ENCODE data around the gene TMEM59L. TPM values are rescaled to one million over a fixed set of nuclear protein-coding genes. Genes with fewer than 3 reads are reported as not detected.

TMEM59L gene
- total RNA-seq, 2 donors from 2014 or later: 3.2 to 6.5 TPM

DNA sequence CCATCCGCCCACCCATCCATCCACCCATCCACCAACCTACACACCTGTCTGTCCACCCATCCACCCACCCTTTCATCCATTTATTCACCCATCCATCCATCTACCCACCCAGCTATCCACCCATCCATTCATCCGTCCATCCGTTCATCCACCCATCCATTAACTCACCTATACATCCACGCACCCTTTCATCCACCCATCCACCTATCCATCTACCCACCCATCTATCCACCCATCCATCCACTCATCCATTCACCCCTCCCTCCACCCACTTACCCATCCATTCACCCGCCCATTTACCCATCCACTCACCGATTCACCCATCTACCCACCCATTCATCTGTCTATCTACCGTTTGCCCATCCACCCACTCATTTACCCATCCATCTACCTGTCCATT, 41.8 kb downstream of the TMEM59L start:
- Histone ChIP-seq H3K9me3 (no peaks in the 10 kb centered on the region), H3K4me3 (no peak overlapping the region), H3K27ac (no peak overlapping the region), H3K27me3 (replicated peaks; ENCODE audit: insufficient read depth) (no peaks in the 10 kb centered on the region), H3K36me3 (no peaks in the 10 kb centered on the region), H3K4me1 (ENCODE audit: control insufficient read depth in 1 of 2, low read depth in 2 of 2) (peaks cover 28 to 55% of the 10 kb centered on the region in 2 donors)
- TF ChIP-seq, protein P1, sequence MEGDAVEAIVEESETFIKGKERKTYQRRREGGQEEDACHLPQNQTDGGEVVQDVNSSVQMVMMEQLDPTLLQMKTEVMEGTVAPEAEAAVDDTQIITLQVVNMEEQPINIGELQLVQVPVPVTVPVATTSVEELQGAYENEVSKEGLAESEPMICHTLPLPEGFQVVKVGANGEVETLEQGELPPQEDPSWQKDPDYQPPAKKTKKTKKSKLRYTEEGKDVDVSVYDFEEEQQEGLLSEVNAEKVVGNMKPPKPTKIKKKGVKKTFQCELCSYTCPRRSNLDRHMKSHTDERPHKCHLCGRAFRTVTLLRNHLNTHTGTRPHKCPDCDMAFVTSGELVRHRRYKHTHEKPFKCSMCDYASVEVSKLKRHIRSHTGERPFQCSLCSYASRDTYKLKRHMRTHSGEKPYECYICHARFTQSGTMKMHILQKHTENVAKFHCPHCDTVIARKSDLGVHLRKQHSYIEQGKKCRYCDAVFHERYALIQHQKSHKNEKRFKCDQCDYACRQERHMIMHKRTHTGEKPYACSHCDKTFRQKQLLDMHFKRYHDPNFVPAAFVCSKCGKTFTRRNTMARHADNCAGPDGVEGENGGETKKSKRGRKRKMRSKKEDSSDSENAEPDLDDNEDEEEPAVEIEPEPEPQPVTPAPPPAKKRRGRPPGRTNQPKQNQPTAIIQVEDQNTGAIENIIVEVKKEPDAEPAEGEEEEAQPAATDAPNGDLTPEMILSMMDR (IDR thresholded peaks at IDR 0.05): no peak
- DNase-seq (ENCODE audit: low spot score) (no peak), ATAC-seq (ENCODE audit: insufficient number of reproducible peaks, low FRiP score, low read depth) (no peak)

DNA sequence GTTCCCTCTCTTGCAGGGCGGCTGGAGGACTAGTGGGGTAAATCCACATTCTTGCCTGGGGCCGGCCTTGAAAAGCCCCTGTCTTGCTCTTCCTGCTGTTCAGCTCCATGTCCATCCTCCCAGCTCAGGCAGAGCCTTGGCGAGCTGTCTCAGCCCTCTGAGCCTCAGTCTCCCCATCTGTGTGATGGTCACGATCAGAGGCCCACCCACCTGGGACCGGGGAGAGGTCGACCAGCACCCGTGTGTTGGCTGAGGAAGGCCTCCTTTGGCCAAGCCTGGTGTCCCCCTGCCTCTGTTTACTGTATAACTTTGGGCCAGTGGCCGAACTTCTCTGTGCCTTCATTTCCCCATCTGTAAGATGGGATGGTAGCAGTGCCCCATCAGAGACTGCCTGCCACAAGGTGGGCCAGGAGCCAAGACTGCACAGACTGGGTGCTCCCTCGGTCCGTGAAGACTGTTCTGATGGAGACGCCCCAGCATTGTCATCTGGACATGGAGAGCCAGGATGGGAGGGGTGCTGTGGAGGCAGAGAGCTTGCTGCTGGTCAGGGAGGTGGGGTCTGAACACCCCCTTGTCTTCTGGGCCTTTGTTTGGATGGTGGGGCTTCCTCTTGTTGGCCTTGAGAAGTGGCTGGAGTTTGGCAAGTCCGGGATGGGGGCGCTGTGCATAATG, 42.6 kb downstream of the TMEM59L start:
- ATAC-seq (ENCODE audit: insufficient number of reproducible peaks, low FRiP score, low read depth): no peak
- no peak overlapping the region for H3K4me3 ChIP-seq
- H3K9me3 ChIP-seq: no peaks in the 10 kb centered on the region
- no peaks in the 10 kb centered on the region for H3K27me3 ChIP-seq (replicated peaks; ENCODE audit: insufficient read depth)
- H3K4me1 ChIP-seq (ENCODE audit: control insufficient read depth in 1 of 2, low read depth in 2 of 2): peaks cover 31 to 55% of the 10 kb centered on the region in 2 donors
- no peak for DNase-seq (ENCODE audit: low spot score)
- TF ChIP-seq, protein P1 (IDR thresholded peaks at IDR 0.05): no peak
- no peak overlapping the region for H3K27ac ChIP-seq
- H3K36me3 ChIP-seq: no peaks in the 10 kb centered on the region

- Histone ChIP-seq H3K36me3 (no peaks in the 10 kb centered on the region), H3K27ac (peak overlapping the region; percentile 87 to 92), H3K4me3 (no peak overlapping the region), H3K9me3 (no peaks in the 10 kb centered on the region), H3K27me3 (replicated peaks; ENCODE audit: insufficient read depth) (no peaks in the 10 kb centered on the region), H3K4me1 (ENCODE audit: control insufficient read depth in 1 of 2, low read depth in 2 of 2) (peaks cover 26 to 55% of the 10 kb centered on the region in 2 donors)
- DNase-seq (ENCODE audit: low spot score): no peak
- TF ChIP-seq, protein P1 (IDR thresholded peaks at IDR 0.05): no peak
- ATAC-seq (ENCODE audit: insufficient number of reproducible peaks, low FRiP score, low read depth): no peak
Measured at GRCh38 chr19:18656337-18657086, 43.8 kb downstream of the TMEM59L start.

- H3K4me1 ChIP-seq (ENCODE audit: control insufficient read depth in 1 of 2, low read depth in 2 of 2): peaks cover 26 to 60% of the 10 kb centered on the region in 2 donors
- ATAC-seq (ENCODE audit: insufficient number of reproducible peaks, low FRiP score, low read depth) (peak; percentile 26), DNase-seq (ENCODE audit: low spot score) (peak; percentile 41)
- peak overlapping the region; percentile 87 to 92 for H3K27ac ChIP-seq
- no peaks in the 10 kb centered on the region for H3K36me3 ChIP-seq
- no peaks in the 10 kb centered on the region for H3K9me3 ChIP-seq
- H3K27me3 ChIP-seq (replicated peaks; ENCODE audit: insufficient read depth): no peaks in the 10 kb centered on the region
- no peak overlapping the region for H3K4me3 ChIP-seq
- TF ChIP-seq, protein P1 (IDR thresholded peaks at IDR 0.05): no peak
Measured at GRCh38 chr19:18657590-18658365, 45.1 kb downstream of the TMEM59L start.

DNA sequence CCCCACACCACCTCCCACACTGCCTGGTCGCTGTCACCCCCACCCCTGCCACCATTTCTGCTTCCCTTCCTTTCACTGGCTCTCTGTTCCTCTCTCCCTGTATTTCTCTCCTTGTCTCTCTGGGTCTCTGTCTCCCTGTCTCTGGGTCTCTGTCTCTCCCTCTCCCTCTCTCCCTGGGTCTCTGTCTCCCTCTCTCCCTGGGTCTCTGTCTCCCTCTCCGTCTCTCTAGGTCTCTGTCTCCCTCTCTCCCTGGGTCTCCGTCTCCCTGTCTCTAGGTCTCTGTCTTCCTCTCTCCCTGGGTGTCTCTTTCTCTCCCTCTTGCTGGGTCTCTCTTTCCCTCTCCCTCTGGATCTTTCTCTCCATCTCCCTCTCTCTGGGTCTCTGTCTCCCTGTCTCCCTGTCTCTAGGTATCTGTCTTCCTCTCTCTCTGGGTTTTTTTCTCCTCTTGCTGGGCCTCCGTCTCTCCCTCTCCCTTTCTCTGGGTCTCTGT, 45.7 kb downstream of the TMEM59L start:
- ATAC-seq (ENCODE audit: insufficient number of reproducible peaks, low FRiP score, low read depth) (no peak), DNase-seq (ENCODE audit: low spot score) (no peak)
- H3K4me3 ChIP-seq: no peak overlapping the region
- peaks cover 31 to 66% of the 10 kb centered on the region in 2 donors for H3K4me1 ChIP-seq (ENCODE audit: control insufficient read depth in 1 of 2, low read depth in 2 of 2)
- TF ChIP-seq, protein P1 (IDR thresholded peaks at IDR 0.05): no peak
- no peaks in the 10 kb centered on the region for H3K27me3 ChIP-seq (replicated peaks; ENCODE audit: insufficient read depth)
- H3K27ac ChIP-seq: peak overlapping the region; percentile 87 to 92
- no peaks in the 10 kb centered on the region for H3K9me3 ChIP-seq
- H3K36me3 ChIP-seq: no peaks in the 10 kb centered on the region

Measured in thoracic aorta (tissue), 2 donors.